LNCaP clone FGC (cell line): ENCODE data around the gene DNAAF5.

Experiments
- DNase-seq: peaks from one replicate; pipeline ENCODE4 v3.0.0-alpha.2; 2011; ENCODE audit warnings: low read depth
- H3K4me3 ChIP-seq: 2 replicates; pipeline ENCODE4 v1.5.1; 2011; ENCODE audit warnings: mild to moderate bottlenecking, low read depth, low read length, control low read depth
- CTCF ChIP-seq: IDR thresholded peaks from 2 replicates; pipeline ENCODE4 v1.5.1; 2012; ENCODE audit warnings: mild to moderate bottlenecking; ENCODE audit not compliant: control insufficient read depth, insufficient read depth; ENCODE audit errors: extremely low read depth

DNAAF5 gene

GRCh38 chr7:831596-832166, 105.2 kb downstream of the DNAAF5 start:
- H3K4me3 ChIP-seq = no peak overlapping the region
- DNase-seq = no peak
- no peak for TF ChIP-seq CTCF

DNA sequence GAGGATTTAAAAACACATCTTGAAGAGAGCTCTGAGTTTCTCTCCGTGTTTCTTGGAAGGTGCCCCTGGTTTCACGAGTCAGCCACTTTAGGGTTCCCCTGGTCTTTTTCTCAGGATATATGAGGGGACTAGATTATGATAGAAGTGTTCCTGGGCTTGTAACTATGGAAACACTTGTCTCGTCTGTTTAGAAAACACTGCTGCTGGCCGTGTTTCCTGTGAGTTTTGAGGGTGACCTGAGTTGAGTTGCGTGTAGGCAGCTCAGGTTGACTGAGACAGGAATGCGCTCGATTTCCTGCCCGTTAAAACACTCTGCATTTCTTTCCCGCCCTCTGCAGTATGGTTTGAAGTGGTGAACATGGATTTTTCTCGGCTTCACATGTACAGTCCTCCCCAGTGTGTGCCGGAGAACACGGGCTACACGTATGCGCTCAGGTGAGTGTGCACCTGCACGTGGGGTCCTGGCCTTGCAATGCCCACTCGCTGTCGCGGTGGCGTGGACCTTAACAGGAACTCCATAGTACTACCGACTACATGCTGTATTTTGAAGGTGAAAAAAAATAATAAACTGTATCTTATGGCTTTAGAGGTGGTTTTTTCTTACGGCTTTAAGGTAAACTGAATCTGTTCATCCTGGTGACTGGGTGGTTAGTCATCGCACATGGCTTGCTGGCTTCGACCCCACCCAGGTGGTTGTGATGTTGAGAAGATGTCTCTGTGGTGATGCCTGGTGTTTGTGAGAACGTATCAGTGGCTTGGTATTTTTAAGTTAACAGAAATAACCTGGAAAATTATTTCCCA, 105.9 kb downstream of the DNAAF5 start, which contains the start of gene SUN1:
Gene SUN1, plus strand, starts transcription at position 310 of the 801 bp plus-strand sequence. Its CDS starts 49 bp downstream, at position 359.
- no peak for DNase-seq
- no peak for TF ChIP-seq CTCF
- no peak within 1 kb of the TSS for H3K4me3 ChIP-seq

DNA sequence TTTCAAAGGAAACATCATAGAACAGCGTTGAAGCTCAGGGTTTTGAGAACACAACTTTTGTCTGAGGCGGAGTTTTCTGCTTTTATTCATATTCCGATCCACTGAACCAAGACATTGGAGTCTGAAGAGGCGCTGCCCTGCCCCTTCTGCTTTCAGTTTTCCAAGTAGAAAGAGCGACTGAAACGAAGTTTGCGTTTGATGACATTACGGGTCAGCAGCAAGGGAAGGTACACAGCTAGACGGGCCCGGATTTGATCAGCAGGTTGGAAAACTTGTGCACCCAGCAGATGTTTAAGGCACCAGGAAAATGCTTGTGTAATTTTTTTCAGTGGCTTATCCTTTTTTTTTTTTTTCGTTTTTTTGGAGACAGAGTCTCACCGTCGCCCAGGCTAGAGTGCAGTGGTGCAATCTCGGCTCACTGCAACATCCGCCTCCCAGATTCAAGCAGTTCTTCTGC, 106.5 kb downstream of the DNAAF5 start:
- DNase-seq = no peak
- H3K4me3 ChIP-seq = no peak overlapping the region
- no peak for TF ChIP-seq CTCF

DNA sequence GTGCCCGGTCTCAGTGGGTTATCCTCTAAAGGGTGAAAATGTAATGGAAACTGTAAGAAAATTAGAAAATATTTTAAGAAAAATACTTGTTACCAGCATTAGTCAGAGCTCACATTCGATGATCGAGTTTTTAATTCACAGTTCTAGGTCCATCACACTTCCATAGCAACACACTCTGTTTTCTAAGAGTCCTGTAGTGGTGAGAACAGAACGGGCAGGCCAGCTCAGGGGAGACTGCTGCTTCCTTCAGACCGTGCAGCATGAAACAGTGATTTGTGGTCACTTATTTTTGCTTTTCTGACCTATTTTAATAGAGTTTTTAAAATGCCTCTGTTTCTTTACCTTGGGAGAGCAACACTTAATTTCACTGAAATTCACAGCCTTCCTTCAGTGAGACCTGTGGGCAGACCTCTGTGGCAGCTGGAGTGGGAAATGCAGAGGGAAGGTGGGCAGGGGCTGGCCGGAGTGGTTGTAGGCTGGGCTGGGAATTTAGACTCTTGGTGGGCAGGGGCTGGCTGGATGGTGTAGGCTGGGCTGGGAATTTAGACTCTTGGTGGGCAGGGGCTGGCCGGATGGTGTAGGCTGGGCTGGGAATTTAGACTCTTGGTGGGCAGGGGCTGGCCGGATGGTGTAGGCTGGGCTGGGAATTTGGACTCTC, 107.2 kb downstream of the DNAAF5 start:
- no peak for DNase-seq
- no peak for TF ChIP-seq CTCF

GRCh38 chr7:834277-834676, 107.8 kb downstream of the DNAAF5 start:
- H3K4me3 ChIP-seq = no peak overlapping the region
- no peak for DNase-seq
- no peak for TF ChIP-seq CTCF

More for the DNA sequence above, 107.2 kb downstream of the DNAAF5 start:
- no peak overlapping the region for H3K4me3 ChIP-seq

DNA sequence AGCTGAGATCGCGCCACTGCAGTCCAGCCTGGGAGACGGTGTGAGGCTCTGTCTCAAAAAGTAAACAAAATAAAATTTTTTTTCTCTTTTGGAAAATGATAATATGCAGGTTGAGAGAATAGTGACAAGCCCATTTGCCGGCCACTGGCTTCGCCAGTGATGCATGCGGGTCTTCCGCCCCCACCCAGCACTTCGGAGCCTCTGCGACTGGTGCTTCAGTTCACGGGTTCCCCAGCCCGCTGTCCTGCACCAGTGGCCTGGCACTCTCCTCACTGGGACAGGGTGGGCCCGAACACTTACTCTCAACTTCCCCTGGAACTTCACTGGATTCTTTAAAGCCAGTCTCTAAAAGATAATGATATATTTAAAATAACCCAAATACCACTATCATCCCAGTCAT, 108.5 kb downstream of the DNAAF5 start:
- TF ChIP-seq CTCF = no peak
- no peak for DNase-seq
- no peak overlapping the region for H3K4me3 ChIP-seq
